ENCODE results near the gene TBC1D22A. TPM values are rescaled to one million over a fixed set of nuclear protein-coding genes. Genes with fewer than 3 reads are reported as not detected.

The TBC1D22A gene
- total RNA-seq, 2 experiments from 2014 or later = 22.3 to 43.9 TPM

DNA sequence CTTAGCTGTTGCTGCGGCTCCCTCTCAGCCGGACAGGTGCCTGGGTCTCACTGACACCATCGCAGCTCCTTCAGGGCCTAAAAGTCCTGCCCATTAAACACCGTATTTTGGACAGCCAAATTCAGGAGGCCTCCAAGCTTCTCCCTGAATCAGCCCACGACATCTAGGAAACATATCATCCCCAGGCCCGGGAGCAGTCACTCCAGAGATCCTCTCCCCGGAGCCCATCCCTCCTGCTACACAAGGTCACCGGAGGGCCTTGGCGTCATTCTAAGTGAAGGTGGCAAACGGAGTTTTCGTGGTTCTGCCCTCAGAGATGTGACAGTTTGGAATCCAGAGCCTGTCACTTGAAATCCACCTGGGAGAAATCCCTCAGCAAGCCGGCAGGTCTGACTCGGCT is 232.5 kb downstream of the TBC1D22A start:
- POLR2A ChIA-PET = interaction anchor here (0.5 kb wide), 1 partner anchor 9 kb away, joined by 3 read pairs; no protein-coding TSS in a partner anchor
- no peaks in the 10 kb centered on the region for H3K4me1 ChIP-seq (ENCODE audit: insufficient read depth, low read length, poor library complexity, severe bottlenecking)
- H3K4me2 ChIP-seq (ENCODE audit: low read length) = no peak overlapping the region
- H2AFZ ChIP-seq (ENCODE audit: low read length) = no peak overlapping the region
- H3K9me2 ChIP-seq (ENCODE audit: insufficient read depth, low read length) = no peaks in the 10 kb centered on the region
- BruUV-seq (replicated peaks) = no TSS peak
- peaks cover 10% of the 10 kb centered on the region; the same call in 1 of the 2 replicates for H3K36me3 ChIP-seq (ENCODE audit: insufficient read depth, low read length)
- no peak for DNase-seq (ENCODE audit: low spot score)
- intact Hi-C loops (cut with micrococcal nuclease; ENCODE audit: unreplicated experiment) = no loop called here
- H3K4me3 ChIP-seq (ENCODE audit: low read depth, low read length, poor library complexity, severe bottlenecking) = no peak overlapping the region
- no peak overlapping the region for H3K27ac ChIP-seq (ENCODE audit: low read depth, low read length, poor library complexity, severe bottlenecking)
- CTCF ChIA-PET (ENCODE audit: unreplicated experiment) = no interaction called here
- no peak for TF ChIP-seq EZH2phosphoT487 (IDR thresholded peaks at IDR 0.05; ENCODE audit: borderline replicate concordance, low read depth, low read length)
- TF ChIP-seq, protein P1, sequence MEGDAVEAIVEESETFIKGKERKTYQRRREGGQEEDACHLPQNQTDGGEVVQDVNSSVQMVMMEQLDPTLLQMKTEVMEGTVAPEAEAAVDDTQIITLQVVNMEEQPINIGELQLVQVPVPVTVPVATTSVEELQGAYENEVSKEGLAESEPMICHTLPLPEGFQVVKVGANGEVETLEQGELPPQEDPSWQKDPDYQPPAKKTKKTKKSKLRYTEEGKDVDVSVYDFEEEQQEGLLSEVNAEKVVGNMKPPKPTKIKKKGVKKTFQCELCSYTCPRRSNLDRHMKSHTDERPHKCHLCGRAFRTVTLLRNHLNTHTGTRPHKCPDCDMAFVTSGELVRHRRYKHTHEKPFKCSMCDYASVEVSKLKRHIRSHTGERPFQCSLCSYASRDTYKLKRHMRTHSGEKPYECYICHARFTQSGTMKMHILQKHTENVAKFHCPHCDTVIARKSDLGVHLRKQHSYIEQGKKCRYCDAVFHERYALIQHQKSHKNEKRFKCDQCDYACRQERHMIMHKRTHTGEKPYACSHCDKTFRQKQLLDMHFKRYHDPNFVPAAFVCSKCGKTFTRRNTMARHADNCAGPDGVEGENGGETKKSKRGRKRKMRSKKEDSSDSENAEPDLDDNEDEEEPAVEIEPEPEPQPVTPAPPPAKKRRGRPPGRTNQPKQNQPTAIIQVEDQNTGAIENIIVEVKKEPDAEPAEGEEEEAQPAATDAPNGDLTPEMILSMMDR (conservative IDR thresholded peaks at IDR 0.05; ENCODE audit: low read length) = no peak
- H4K20me1 ChIP-seq (ENCODE audit: insufficient read depth, low read length) = no peaks in the 10 kb centered on the region
- no peaks in the 10 kb centered on the region for H3K9me3 ChIP-seq (ENCODE audit: low read length)
- no peaks in the 10 kb centered on the region for H3K79me2 ChIP-seq (ENCODE audit: insufficient read depth, low read depth, low read length)

DNA sequence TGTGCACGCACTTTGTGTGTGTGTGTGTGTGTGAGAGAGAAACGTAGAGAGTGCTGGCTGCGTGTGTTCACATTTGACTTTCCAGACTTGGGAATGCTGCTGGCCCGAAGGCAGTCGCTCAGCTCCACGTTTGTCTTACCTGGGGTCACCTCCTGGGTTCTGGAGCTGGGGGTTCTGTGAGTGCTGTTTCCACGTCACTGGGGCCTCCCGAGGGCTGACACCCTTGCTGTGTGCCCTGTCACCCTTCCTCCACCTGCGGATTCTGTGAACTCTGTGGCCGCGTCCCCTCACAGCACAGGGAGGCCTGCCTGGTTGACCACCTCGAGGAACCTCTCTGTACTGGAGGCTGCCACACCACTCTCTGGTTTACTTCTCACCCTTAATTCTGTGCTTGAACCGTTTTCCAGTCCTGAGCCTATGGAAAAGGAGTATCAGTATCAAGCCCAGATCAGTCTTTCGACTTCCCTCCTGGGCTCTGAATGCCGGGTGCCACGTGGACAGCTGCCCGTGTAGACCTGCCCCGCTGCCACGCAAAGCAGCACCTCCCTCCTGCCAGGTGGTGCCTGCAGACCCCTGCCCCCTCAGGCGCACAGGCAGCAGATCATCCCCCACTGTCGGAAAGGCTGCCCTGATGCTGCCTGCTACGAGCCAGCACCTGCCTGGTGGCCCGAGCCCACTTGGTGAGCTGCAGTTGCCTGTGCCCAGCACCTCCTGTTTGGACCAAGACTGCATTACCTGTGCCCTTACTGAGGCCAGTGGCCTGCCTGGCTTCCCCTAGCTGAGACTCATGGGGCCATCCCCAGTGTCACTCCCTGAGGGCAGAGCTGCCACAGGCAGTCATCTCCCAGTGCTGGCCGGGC is 233.3 kb downstream of the TBC1D22A start:
- no peak overlapping the region for H3K27ac ChIP-seq (ENCODE audit: low read depth, low read length, poor library complexity, severe bottlenecking)
- no peak overlapping the region for H3K4me3 ChIP-seq (ENCODE audit: low read depth, low read length, poor library complexity, severe bottlenecking)
- BruUV-seq (replicated peaks) = no TSS peak
- ChIA-PET POLR2A (interaction anchor here (0.5 kb wide), 1 partner anchor 9 kb away, joined by 3 read pairs; no protein-coding TSS in a partner anchor), CTCF (ENCODE audit: unreplicated experiment) (no interaction called here)
- H3K9me3 ChIP-seq (ENCODE audit: low read length) = no peaks in the 10 kb centered on the region
- H3K9me2 ChIP-seq (ENCODE audit: insufficient read depth, low read length) = no peaks in the 10 kb centered on the region
- H3K36me3 ChIP-seq (ENCODE audit: insufficient read depth, low read length) = peaks cover 6% of the 10 kb centered on the region; the same call in 1 of the 2 replicates
- no peak overlapping the region for H3K4me2 ChIP-seq (ENCODE audit: low read length)
- H3K79me2 ChIP-seq (ENCODE audit: insufficient read depth, low read depth, low read length) = no peaks in the 10 kb centered on the region
- intact Hi-C loops (cut with micrococcal nuclease; ENCODE audit: unreplicated experiment) = no loop called here
- DNase-seq (ENCODE audit: low spot score) = no peak
- no peak for TF ChIP-seq EZH2phosphoT487 (IDR thresholded peaks at IDR 0.05; ENCODE audit: borderline replicate concordance, low read depth, low read length)
- TF ChIP-seq, protein P1 (conservative IDR thresholded peaks at IDR 0.05; ENCODE audit: low read length) = no peak
- H4K20me1 ChIP-seq (ENCODE audit: insufficient read depth, low read length) = no peaks in the 10 kb centered on the region
- no peaks in the 10 kb centered on the region for H3K4me1 ChIP-seq (ENCODE audit: insufficient read depth, low read length, poor library complexity, severe bottlenecking)
- no peak overlapping the region for H2AFZ ChIP-seq (ENCODE audit: low read length)

Measured in OCI-LY7 (cell line).